ENCODE results near the gene ZNF474. TPM values are rescaled to one million over a fixed set of nuclear protein-coding genes. Genes with fewer than 3 reads are reported as not detected.

The ZNF474 gene
- total RNA-seq, 1 donor from 2014 or later: not detected

DNA sequence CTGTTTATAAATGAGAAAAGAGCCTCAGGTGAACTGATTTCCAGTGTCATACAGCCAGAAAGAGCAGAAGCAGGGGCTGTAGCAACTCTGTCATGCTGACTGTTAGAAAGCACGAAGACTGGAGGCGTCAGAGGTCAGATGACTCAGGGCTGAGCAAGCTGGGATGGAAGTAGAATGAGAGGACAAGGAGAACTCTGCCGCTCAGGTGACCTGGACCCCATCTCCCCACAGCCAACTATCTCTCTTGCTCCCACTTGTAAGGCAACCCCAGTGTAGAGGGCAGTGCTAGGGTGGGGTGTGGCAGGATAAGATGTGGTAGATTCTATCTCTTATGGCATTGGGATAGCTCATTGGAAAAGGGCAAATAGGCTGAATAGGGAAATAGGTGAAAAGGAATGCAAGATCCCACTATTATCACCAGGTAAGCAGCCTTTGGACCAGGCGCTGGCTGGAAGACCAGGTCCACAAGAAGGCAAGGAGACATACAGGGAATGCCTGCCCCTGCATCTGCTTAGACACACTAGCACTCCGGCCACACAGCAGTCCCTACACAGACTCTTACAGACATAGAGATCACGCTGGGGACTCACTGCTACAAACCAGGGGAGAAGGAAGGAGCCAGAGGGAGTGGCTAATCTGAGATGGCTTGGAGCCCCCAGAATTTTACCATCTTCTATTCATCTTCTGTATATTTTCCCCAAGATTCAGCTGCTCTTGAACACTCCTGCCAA is 30.1 kb upstream of the ZNF474 start:
- no peaks in the 10 kb centered on the region for H3K36me3 Mint-ChIP-seq (ENCODE audit: unreplicated experiment)
- no peak overlapping the region for H3K4me3 Mint-ChIP-seq (ENCODE audit: unreplicated experiment)
- no peaks in the 10 kb centered on the region for H3K9me3 Mint-ChIP-seq (ENCODE audit: unreplicated experiment)
- no peak overlapping the region for H3K27ac Mint-ChIP-seq (ENCODE audit: unreplicated experiment)
- peaks cover 22% of the 10 kb centered on the region for H3K4me1 Mint-ChIP-seq (ENCODE audit: unreplicated experiment)
- H3K27me3 Mint-ChIP-seq (ENCODE audit: unreplicated experiment): no peaks in the 10 kb centered on the region
- TF ChIP-seq, protein P1, sequence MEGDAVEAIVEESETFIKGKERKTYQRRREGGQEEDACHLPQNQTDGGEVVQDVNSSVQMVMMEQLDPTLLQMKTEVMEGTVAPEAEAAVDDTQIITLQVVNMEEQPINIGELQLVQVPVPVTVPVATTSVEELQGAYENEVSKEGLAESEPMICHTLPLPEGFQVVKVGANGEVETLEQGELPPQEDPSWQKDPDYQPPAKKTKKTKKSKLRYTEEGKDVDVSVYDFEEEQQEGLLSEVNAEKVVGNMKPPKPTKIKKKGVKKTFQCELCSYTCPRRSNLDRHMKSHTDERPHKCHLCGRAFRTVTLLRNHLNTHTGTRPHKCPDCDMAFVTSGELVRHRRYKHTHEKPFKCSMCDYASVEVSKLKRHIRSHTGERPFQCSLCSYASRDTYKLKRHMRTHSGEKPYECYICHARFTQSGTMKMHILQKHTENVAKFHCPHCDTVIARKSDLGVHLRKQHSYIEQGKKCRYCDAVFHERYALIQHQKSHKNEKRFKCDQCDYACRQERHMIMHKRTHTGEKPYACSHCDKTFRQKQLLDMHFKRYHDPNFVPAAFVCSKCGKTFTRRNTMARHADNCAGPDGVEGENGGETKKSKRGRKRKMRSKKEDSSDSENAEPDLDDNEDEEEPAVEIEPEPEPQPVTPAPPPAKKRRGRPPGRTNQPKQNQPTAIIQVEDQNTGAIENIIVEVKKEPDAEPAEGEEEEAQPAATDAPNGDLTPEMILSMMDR (IDR thresholded peaks at IDR 0.05): no peak
- DNase-seq (ENCODE audit: extremely low spot score, unreplicated experiment): no peak

DNA sequence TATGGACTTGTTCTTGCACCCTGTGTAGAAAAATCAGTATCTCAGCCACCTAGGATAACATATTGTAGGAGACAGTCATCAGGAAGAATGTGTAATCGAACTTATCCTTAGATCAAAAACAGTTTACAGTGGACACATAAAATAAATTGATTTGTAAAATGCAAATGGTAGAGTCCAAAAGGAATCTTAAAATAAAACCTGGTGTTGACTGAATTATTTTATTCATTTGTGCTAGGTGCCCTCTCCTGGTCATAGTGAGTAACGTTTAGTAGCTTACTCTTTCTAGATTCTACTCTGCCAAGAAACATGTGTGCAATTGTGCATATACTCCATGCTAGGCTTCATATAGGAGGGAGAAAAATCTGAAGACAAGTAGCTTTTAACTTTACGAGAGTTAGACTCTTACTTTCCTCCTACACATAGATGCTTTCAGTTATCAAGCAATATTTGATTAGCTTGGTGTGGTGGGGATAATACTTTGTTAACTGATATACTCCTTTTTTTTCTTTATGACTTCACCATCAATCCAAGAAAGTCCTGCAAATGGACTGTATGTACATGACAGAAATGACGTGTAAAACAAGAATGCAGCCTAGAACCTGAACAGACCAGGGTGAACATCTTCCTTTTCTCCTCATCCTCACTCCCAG is 27.6 kb upstream of the ZNF474 start:
- no peak for DNase-seq (ENCODE audit: extremely low spot score, unreplicated experiment)
- TF ChIP-seq, protein P1 (IDR thresholded peaks at IDR 0.05): peak; percentile 69
- Mint-ChIP-seq H3K27ac (ENCODE audit: unreplicated experiment) (no peak overlapping the region), H3K27me3 (ENCODE audit: unreplicated experiment) (no peaks in the 10 kb centered on the region), H3K4me1 (ENCODE audit: unreplicated experiment) (peaks cover 13% of the 10 kb centered on the region), H3K36me3 (ENCODE audit: unreplicated experiment) (no peaks in the 10 kb centered on the region), H3K9me3 (ENCODE audit: unreplicated experiment) (no peaks in the 10 kb centered on the region), H3K4me3 (ENCODE audit: unreplicated experiment) (no peak overlapping the region)

DNA sequence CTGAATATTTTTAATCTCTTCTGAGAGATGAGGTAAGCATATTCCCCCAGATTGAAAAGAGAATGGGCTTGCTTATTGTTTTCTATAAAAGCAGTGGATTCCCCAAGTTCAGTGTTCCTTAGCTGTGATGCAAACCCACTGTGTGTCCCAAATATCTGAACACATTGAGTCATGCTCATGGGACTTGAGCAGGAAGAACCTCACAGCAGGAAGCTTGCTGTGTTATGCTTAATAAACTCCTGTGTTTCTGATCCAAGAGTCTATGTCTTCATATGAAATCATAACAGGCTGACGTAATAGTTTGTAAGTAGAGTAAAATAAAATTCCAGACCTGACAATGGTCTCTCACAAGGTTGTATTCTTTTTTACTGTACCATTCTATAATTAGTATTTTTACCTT is 26.5 kb upstream of the ZNF474 start:
- H3K27ac Mint-ChIP-seq (ENCODE audit: unreplicated experiment): peak overlapping the region; percentile 18

DNA sequence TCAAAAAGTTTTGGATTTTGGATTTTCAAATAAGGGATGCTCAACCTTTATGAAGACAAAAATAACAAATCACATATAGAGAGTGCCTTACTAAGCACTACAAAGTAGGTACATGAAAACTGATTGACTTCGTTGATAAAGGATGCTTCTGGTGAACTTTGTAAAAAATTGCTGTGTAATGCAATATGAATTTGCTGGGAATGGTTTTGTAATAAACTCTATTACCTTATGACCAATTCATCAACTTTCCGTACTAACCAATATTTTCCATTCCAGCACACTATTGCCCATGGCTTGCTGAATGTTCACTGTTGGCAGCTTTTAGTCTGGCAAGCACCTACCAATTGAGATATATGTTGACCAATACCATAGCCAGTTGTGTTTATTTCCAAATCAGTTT is 23.4 kb upstream of the ZNF474 start:
- Mint-ChIP-seq H3K4me1 (ENCODE audit: unreplicated experiment) (peaks cover 6% of the 10 kb centered on the region), H3K36me3 (ENCODE audit: unreplicated experiment) (no peaks in the 10 kb centered on the region), H3K4me3 (ENCODE audit: unreplicated experiment) (no peak overlapping the region), H3K27ac (ENCODE audit: unreplicated experiment) (no peak overlapping the region), H3K27me3 (ENCODE audit: unreplicated experiment) (no peaks in the 10 kb centered on the region), H3K9me3 (ENCODE audit: unreplicated experiment) (no peaks in the 10 kb centered on the region)
- no peak for DNase-seq (ENCODE audit: extremely low spot score, unreplicated experiment)
- TF ChIP-seq, protein P1 (IDR thresholded peaks at IDR 0.05): no peak

More for the DNA sequence above, 26.5 kb upstream of the ZNF474 start:
- Mint-ChIP-seq H3K36me3 (ENCODE audit: unreplicated experiment) (no peaks in the 10 kb centered on the region), H3K4me3 (ENCODE audit: unreplicated experiment) (no peak overlapping the region), H3K27me3 (ENCODE audit: unreplicated experiment) (no peaks in the 10 kb centered on the region), H3K9me3 (ENCODE audit: unreplicated experiment) (no peaks in the 10 kb centered on the region), H3K4me1 (ENCODE audit: unreplicated experiment) (peaks cover 13% of the 10 kb centered on the region)
- TF ChIP-seq, protein P1 (IDR thresholded peaks at IDR 0.05): no peak
- no peak for DNase-seq (ENCODE audit: extremely low spot score, unreplicated experiment)

DNA sequence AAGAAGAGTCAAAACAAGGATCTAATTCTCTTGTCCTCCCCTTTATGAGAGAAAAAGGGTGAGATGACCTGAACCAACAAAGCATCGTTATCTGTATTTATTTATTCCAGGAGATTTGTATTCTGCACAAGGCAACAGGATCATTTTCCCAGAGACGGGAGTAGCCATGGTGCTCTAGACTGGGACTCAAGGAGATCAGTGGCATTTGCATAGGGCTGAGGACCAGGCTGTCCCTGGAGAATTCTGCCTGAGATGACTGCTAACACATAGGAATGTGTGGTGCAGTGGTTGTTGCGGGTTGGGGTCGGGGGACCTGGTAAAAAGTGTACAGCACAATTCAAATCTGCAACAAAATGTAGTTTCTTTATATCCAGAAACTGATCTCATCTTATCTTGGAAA is 22.3 kb upstream of the ZNF474 start:
- H3K36me3 Mint-ChIP-seq (ENCODE audit: unreplicated experiment): no peaks in the 10 kb centered on the region
- DNase-seq (ENCODE audit: extremely low spot score, unreplicated experiment): no peak
- no peak overlapping the region for H3K27ac Mint-ChIP-seq (ENCODE audit: unreplicated experiment)
- H3K27me3 Mint-ChIP-seq (ENCODE audit: unreplicated experiment): no peaks in the 10 kb centered on the region
- H3K4me3 Mint-ChIP-seq (ENCODE audit: unreplicated experiment): no peak overlapping the region
- H3K9me3 Mint-ChIP-seq (ENCODE audit: unreplicated experiment): no peaks in the 10 kb centered on the region
- TF ChIP-seq, protein P1 (IDR thresholded peaks at IDR 0.05): no peak
- peaks cover 6% of the 10 kb centered on the region for H3K4me1 Mint-ChIP-seq (ENCODE audit: unreplicated experiment)

All from osteocyte (in vitro differentiated cells).